ENCODE results near the gene PCDHGC3.

- TF ChIP-seq CTCF (IDR thresholded peaks at IDR 0.05; ENCODE audit: low read depth, low read length) (no peak), EZH2phosphoT487 (IDR thresholded peaks at IDR 0.05; ENCODE audit: low read depth) (no peak)
These were observed 9.7 kb downstream of the PCDHGC3 start for GRCh38 chr5:141485321-141486055.
